ENCODE measurements around the gene GRID1.
"Not testable (repeated sequence)": the region's sequence is repeated elsewhere in the genome, so short reads cannot be mapped to it uniquely, and the experiment has no call there.

GRID1 gene

GRCh38 chr10:85967594-85967993, 399.0 kb downstream of the GRID1 start:
- no peak for DNase-seq

GRCh38 chr10:85961479-85962067, 405.0 kb downstream of the GRID1 start:
- DNase-seq = no peak

DNA sequence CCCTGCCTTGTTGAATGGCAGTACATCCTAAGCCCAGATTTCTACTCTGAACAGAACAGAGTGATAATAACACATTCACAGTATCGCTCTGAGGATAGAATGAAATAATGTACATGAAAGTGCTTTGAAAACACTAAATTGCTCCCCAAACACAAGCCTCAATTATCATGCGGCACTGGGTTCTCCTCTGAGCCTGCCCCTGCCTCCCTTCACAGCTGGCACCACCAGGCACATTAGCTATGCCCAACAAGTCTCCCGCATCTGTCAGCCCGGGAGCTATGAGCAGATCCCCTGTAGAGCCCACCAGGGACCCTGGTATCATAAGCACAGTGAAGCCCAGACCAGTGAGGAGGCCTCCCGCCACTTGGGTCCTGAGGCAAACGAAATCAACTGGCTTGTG, 405.5 kb downstream of the GRID1 start:
- no peak for DNase-seq

- no peak for DNase-seq
Measured at GRCh38 chr10:85959239-85959638, 407.4 kb downstream of the GRID1 start.

DNA sequence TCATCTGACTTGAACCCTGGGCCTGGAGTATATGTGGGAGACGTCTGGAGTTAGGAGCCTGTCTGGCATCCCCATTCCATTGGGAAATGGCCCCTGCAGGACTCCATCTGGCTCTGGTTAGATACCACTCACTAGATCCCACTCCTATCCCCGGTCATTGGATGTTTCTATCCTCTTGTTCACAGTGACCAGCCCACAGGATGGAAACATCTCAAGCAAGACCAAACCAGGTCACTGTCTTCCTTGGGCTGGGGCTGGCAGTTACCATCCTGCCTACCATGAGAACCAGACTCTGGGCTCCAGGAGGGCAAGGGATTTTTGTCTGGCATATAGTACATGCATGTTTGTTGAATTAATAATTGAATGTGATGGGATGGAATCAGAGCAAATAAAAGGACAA, 415.7 kb downstream of the GRID1 start:
- DNase-seq = no peak

- DNase-seq = no peak
Measured at GRCh38 chr10:85946713-85947326, 419.8 kb downstream of the GRID1 start.

DNA sequence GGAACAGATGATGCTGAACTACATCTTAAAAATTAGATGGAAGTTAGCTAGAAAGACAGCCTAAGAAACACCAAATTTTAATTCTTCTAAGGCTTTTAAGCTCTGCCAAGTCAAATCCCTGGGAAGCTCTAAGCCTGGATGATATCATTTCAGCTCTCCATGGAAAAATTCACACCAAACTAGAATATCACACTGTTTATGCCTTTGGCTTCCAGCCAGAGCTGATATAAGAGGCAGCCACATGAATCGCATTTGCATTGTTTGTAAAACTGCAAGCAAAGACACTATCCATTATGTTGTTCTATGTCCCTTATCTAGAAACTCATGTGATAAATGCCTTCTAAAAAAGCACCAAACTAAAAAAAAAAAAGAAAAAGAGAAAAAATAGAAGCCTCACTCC, 430.4 kb downstream of the GRID1 start:
- no peak for DNase-seq

- no peak for DNase-seq
Measured at GRCh38 chr10:85934586-85934985, 432.0 kb downstream of the GRID1 start.

DNA sequence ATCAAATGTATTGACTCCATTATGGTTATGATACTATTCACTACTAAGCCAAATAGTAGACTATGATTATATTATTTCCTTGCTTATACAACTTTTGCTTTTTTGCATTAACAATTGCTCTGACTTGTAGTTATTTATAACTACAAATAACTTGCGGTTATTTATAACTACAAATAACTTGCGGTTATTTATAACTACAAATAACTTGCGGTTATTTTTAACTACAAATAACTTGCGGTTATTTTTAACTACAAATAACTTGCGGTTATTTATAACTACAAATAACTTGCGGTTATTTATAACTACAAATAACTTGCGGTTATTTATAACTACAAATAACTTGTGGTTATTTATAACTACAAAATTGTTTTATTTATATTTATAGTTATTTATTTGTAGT, 436.6 kb downstream of the GRID1 start:
- DNase-seq = not testable (repeated sequence)

DNA sequence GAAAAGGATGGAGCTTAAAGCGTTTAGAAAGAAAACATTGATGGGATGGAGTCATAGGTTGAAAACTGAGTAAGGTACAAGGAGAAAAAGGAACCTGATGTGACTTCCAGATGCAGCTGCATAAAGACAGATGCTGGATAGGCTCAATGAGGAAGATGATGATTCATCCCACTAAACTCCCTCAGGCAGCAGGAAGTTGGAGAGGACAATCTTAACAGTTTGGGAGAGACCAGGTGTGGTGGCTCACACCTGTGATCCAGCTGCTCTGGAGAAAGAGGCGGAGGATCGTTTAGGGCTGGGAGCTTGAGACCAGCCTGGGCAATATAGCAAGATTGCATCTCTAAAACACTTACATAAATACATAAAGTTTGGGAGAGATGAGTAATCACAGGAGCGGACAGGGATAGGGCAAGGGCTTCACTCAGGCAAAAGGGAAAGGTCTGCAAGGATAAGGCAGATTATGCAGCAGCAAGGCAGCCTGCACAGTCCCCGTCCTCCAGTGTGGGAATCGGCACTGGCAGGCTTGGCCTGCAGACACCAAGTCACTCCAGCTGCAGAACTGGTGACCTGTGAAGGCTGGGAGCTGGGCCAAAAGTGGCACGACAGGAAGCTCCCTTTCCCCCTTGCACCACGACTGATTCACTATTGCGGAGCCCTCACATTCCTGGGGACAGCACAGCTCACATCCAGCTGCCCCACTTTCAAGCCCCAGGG, 438.5 kb downstream of the GRID1 start:
- no peak for DNase-seq

GRCh38 chr10:85926986-85927385, 439.6 kb downstream of the GRID1 start:
- DNase-seq = no peak

- no peak for DNase-seq
Measured at GRCh38 chr10:85926136-85926535, 440.5 kb downstream of the GRID1 start.

DNA sequence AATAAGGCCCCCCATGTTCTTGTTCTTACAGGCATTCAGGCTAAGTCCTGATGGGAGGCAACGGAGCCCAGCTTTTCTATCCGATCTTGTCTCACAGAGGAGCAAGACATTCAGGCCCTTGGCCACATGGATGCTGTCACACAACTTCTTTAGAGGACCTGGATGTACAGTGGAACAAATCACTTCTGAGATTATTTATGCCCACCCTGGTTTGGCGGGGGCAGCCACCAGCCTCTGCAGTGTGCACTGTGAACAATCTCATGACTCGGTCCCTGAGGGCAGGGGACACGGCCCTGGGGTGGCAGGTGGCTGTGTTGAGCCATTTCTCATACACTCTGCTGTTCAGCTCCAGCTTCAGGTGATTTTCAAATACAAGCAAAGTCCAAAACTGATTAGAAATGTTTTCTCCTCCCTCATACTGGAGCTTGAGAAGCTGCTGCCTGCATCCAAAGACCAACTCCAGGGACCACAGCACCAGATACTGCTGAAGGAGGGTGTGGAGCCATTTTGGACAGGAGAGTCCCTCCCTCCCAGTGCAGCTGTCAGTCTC, 441.3 kb downstream of the GRID1 start:
- DNase-seq = no peak

GRCh38 chr10:85924382-85925102, 442.1 kb downstream of the GRID1 start:
- no peak for DNase-seq

DNA sequence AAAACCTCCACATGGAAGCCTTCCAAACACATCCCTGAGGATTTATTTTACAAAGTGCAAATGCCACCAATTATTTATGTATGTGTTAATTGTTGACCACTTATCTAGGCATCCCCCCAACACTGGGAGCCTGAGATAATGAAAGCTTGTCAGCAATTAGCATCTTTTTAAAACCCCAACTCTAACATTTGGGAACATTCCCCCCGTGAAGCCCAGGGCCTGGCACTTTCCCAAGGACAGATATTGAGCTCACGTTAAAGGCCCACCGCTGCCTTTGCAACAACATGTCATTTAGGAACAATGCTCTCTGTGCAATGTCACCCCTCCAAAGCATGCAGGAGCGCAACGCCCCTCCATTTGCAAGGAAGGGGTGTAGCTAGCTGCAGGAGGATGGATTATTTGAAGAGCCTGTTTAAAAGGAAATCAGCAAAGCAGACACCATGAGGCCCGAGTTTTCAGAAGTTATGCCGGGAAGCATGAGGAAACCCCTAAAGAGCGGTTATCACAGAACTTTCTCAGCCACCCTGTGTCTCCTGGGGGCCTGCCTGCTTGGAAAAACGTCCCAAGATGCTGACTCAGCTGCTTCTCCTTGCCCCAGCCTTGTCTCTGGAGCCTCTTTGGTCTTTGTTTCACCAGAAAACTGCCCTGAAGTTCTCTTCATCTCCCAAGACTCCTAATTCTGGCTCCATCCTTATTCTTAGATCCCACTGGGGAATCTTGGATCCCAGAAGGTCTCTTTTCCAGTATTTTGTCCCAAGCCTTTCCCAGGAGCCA, 444.1 kb downstream of the GRID1 start:
- DNase-seq = no peak

- DNase-seq = no peak
Measured at GRCh38 chr10:85921789-85922188, 444.8 kb downstream of the GRID1 start.

GRCh38 chr10:85920311-85920710, 446.3 kb downstream of the GRID1 start:
- DNase-seq = no peak

DNA sequence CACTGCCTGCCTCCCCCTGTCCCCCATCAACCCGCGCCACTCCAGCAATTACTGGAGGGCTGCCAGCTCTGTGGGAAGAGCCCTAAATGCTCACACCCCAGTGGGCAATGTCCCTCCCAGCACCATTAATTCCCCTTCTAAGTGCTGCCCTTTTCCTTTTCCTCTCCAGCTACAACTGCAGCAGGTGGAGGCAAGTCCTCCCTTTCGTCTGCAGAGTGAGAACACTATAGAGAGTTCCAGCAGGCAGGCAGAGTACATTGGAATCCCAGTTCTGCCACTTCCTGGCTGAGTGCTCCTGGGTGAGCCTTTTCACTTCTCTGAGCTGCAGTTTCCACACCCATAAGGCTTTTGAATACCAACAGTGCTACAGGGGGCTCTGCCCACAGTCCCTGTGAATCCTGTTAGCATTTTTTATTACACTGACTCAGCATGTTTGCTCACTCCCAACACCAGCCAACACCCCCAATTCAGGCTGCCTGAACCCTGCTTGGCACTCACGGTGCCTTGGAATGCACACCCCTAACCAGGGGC, 447.0 kb downstream of the GRID1 start:
- DNase-seq = no peak

DNA sequence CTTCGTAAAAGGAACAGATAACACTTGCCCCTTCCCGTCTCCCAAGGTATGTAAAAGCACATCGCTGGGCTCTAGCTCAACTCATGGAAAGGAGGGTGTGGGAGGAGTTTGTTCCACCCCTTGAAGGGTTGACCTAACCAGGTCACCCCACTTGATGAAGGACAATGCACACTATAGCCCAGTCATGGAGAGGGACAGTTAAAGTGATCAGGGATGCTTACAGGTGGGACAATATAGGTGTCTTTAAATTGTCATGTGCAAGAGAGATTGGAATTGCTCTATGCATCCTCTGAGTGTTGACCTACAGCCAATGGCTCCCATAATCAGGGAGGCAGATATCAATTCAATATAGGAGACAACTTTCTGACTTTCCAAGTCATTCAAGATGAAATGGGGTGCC, 448.2 kb downstream of the GRID1 start:
- DNase-seq = no peak

DNA sequence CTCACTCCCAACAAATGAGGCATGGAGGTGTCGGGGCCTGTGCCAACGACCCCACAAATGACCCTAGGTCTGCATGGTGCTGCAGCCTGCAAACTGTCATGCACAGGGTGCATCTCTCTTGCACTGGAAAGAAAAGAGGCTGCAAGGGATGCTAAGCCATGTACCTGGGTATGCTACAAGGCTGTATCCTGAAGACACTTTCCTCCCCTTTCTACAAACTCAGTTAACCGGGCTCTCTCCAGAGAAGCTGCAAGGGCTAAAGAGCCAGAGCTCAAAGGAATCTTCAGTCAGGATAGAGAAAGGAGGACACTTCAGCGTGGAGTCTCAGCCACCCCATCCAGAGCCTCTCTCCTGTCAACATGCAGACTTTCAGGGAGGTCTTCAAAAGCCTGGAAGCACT, 449.0 kb downstream of the GRID1 start:
- no peak for DNase-seq

GRCh38 chr10:85916994-85917573, 449.5 kb downstream of the GRID1 start:
- no peak for DNase-seq

GRCh38 chr10:85916286-85916685, 450.3 kb downstream of the GRID1 start:
- no peak for DNase-seq
